ENCODE results near the gene PTTG1IP. TPM values are rescaled to one million over a fixed set of nuclear protein-coding genes. Genes with fewer than 3 reads are reported as not detected.

The PTTG1IP gene
- total RNA-seq, 1 donor from 2014 or later: 468 TPM

DNA sequence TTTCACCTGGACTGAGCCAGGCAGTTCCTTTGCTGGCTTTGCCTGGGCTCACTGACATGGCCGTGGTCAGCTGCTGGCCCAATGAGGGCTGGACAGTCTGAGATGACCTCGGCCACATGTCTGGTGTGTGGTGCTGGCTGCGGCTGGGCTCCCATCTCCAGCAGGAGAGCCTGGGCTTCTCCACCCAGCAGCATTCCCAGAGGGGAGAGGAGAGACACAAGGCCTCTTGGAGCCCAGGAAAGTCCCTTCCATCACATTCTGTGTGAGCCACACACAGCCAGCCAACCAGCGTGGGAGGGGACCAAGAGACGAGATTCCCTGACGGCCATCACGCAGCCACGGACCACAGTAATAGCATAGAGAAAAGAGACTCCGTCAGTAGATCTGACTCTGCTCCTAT, 34.5 kb downstream of the PTTG1IP start:
- H3K4me3 ChIP-seq: no peak overlapping the region
- DNase-seq (ENCODE audit: low spot score in 2 of 2): no peak
- no peaks in the 10 kb centered on the region for H3K4me1 ChIP-seq
- H3K36me3 ChIP-seq: no peaks in the 10 kb centered on the region
- no peaks in the 10 kb centered on the region for H3K9me3 ChIP-seq
- no peak overlapping the region for H3K27ac ChIP-seq
- intact Hi-C loops (cut with DNase I): no loop called here
- TF ChIP-seq CTCF (IDR thresholded peaks at IDR 0.05): no peak
- no peaks in the 10 kb centered on the region for H3K27me3 ChIP-seq

GRCh38 chr21:44838039-44838895, 35.2 kb downstream of the PTTG1IP start:
- no peaks in the 10 kb centered on the region for H3K4me1 ChIP-seq
- DNase-seq (ENCODE audit: low spot score in 2 of 2): no peak
- intact Hi-C loops (cut with DNase I): no loop called here
- H3K36me3 ChIP-seq: no peaks in the 10 kb centered on the region
- H3K9me3 ChIP-seq: no peaks in the 10 kb centered on the region
- no peak overlapping the region for H3K4me3 ChIP-seq
- no peak for TF ChIP-seq CTCF (IDR thresholded peaks at IDR 0.05)
- no peaks in the 10 kb centered on the region for H3K27me3 ChIP-seq
- no peak overlapping the region for H3K27ac ChIP-seq

DNA sequence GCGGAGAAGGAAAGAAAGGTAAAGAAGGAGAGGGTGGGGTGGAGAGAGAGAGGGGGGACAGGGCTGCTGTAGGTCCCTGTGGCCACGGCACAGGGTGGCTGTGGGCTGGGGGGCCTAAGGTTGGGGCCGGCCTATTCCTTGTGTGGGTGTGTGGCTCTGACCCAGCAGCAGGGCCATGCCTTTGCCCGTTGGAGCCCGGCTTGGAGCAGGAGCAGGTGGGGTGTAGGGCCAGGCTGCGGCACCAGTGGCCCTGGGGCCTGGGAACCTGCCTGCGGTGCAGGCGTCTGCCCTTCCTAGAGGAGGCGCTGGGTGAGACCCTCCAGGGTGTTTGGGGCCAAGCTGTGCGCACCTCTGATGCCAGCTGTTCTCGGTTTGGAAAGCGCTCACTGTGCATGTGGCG, 36.0 kb downstream of the PTTG1IP start:
- DNase-seq (ENCODE audit: low spot score in 2 of 2): no peak
- H3K4me1 ChIP-seq: no peaks in the 10 kb centered on the region
- intact Hi-C loops (cut with DNase I): no loop called here
- H3K4me3 ChIP-seq: no peak overlapping the region
- TF ChIP-seq CTCF (IDR thresholded peaks at IDR 0.05): no peak
- H3K36me3 ChIP-seq: no peaks in the 10 kb centered on the region
- no peaks in the 10 kb centered on the region for H3K9me3 ChIP-seq
- H3K27me3 ChIP-seq: no peaks in the 10 kb centered on the region
- H3K27ac ChIP-seq: no peak overlapping the region

DNA sequence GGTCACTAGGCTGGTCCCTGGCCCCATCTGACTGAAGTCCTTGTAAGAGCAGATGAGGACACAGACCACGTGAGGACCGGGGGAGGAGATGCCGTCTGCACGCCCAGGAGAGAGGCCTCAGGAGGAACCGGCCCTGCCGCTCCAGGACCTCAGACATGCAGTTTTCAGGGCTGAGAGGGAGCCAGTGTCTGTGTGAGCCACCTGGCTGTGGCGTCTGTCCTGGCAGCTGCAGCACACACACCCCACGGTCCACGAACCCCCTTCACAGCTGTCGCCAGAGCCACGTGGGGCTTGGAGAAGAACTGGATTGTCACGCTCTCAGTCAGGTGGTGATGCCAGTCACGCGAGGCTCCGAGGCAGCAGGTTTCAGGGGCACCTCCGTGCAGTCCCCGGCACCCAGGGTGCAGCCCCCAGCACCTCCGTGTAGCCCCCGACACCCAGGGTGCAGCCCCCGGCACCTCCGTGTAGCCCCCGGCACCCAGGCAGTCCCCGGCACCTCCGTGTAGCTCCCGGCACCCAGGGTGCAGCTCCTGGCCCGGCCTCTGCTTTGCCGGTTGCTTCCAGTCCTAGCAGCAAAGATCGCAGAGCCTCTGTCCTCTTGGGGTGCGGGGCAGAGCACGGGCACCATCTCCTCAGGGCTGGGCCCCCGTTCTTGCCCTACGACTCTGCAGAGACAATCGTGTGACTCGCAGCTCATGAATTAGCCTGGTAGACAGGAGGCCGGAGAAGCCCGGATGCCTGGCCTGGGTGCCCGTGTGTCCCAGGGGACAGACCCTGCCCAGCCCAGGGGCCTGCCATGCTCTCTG, 36.6 kb downstream of the PTTG1IP start:
- Histone ChIP-seq H3K27ac (no peak overlapping the region), H3K4me3 (no peak overlapping the region), H3K4me1 (no peaks in the 10 kb centered on the region), H3K36me3 (no peaks in the 10 kb centered on the region), H3K27me3 (no peaks in the 10 kb centered on the region), H3K9me3 (no peaks in the 10 kb centered on the region)
- intact Hi-C loops (cut with DNase I): no loop called here
- DNase-seq (ENCODE audit: low spot score in 2 of 2): no peak
- TF ChIP-seq CTCF (IDR thresholded peaks at IDR 0.05): no peak

DNA sequence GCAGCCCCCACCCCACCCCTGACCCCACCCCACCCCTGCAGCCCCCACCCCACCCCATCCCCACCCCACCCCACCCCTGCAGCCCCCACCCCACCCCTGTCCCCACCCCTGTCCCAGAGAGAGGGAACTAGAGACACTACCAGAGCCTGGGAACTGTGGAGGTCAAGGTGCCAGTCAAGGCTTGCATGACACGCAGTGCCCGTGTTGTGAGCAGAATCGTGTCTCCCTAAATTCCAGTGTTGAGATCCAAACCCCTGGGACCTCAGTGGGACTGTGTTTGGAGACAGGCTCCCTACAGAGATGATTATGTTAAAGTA, 37.2 kb downstream of the PTTG1IP start:
- Histone ChIP-seq H3K27ac (no peak overlapping the region), H3K9me3 (no peaks in the 10 kb centered on the region), H3K4me3 (no peak overlapping the region), H3K36me3 (no peaks in the 10 kb centered on the region), H3K27me3 (no peaks in the 10 kb centered on the region), H3K4me1 (no peaks in the 10 kb centered on the region)
- DNase-seq (ENCODE audit: low spot score in 2 of 2): no peak
- no peak for TF ChIP-seq CTCF (IDR thresholded peaks at IDR 0.05)
- intact Hi-C loops (cut with DNase I): no loop called here

Measured in ascending aorta (tissue), 2 donors.